Prostate gland (tissue), 2 donors: ENCODE data around the gene KIF12.

Experiments
- CTCF ChIP-seq, 4 experiments: fragments of 200-600 bp in 2 of 4; fragments of 450-650 bp in 2 of 4; sonication (generic) in 2 of 4; IDR thresholded peaks; 1 replicate in 3 of 4; 2 replicates in 1 of 4; pipeline ENCODE4 v1.5.1; 2016 to 2019; ENCODE audit warnings: antibody characterized with exemption in 4 of 4, mild to moderate bottlenecking in 2 of 4, moderate library complexity in 2 of 4
- POLR2A ChIP-seq: fragments of 450-650 bp; IDR thresholded peaks from one replicate; pipeline ENCODE4 v1.6.1; 2016; ENCODE audit warnings: antibody characterized with exemption, mild to moderate bottlenecking
- POLR2AphosphoS5 ChIP-seq: sonication (generic); formaldehyde crosslinking; IDR thresholded peaks from one replicate; pipeline ENCODE4 v1.6.1; 2017; ENCODE audit warnings: antibody characterized with exemption

- TF ChIP-seq POLR2A (no peak), CTCF (IDR thresholded peaks at IDR 0.05) (no peak), POLR2AphosphoS5 (no peak)
These were observed 4.1 kb downstream of the KIF12 start for GRCh38 chr9:114094971-114095370.
